Activated B cell treated with CpG ODN at 0.5 μM for 24 hours (primary cell): ENCODE results near the gene AKIP1. TPM values are rescaled to one million over a fixed set of nuclear protein-coding genes. Genes with fewer than 3 reads are reported as not detected.

ENCODE experiments used
- ATAC-seq: fragments of 200-7000 bp; cut with Tn5 transposase; one replicate; pipeline ENCODE4 v1.10.0; 2021; ENCODE audit warnings: low read depth, mild to moderate bottlenecking, moderate library complexity
- CTCF ChIA-PET: fragments of 350-600 bp; sonication (Branson Sonifier 250); formaldehyde crosslinking; loops from one replicate; lab custom pipeline; 2021; ENCODE audit warnings: antibody characterized with exemption; lab: Charles Lee
- POLR2A ChIA-PET: fragments of 350-600 bp; sonication (Branson Sonifier 250); formaldehyde crosslinking; loops from one replicate; lab custom pipeline; 2021; ENCODE audit warnings: antibody characterized with exemption; lab: Charles Lee
- DNase-seq: peaks from one replicate; pipeline ENCODE4 v3.0.0; 2022
- H3K27ac Mint-ChIP-seq: one replicate; pipeline ENCODE4 v1.8.0; 2020; ENCODE audit warnings: mixed read lengths
- H3K27me3 Mint-ChIP-seq: one replicate; pipeline ENCODE4 v1.8.0; 2021; ENCODE audit warnings: mixed read lengths
- H3K36me3 Mint-ChIP-seq: one replicate; pipeline ENCODE4 v1.8.0; 2021; ENCODE audit warnings: low read depth, mixed read lengths
- H3K4me1 Mint-ChIP-seq: one replicate; pipeline ENCODE4 v1.8.0; 2021; ENCODE audit warnings: mixed read lengths
- H3K4me3 Mint-ChIP-seq: one replicate; pipeline ENCODE4 v1.8.0; 2020; ENCODE audit warnings: mild to moderate bottlenecking, mixed read lengths
- H3K9me3 Mint-ChIP-seq: one replicate; pipeline ENCODE4 v1.8.0; 2020; ENCODE audit warnings: mixed read lengths
- CTCF ChIP-seq: fragments of 200-600 bp; IDR thresholded peaks from one replicate; pipeline ENCODE4 v1.8.0; 2022; ENCODE audit warnings: antibody characterized with exemption, mild to moderate bottlenecking
- intact Hi-C: fragments of 100-400 bp; cut with micrococcal nuclease; formaldehyde crosslinking; loops from one replicate; pipeline ENCODE4 v1.15.1; 2024
- total RNA-seq: library from RNA; stranded (reverse); gene quantifications from 2 replicates; pipeline ENCODE4 v1.2.3, GENCODE V29; 2022

The AKIP1 gene
- total RNA-seq, 1 donor from 2014 or later, result 7.1 TPM

GRCh38 chr11:8937659-8938058 lies 26.7 kb downstream of the AKIP1 start:
- no peak for TF ChIP-seq CTCF
- DNase-seq, result no peak
- CTCF ChIA-PET, result no interaction called here
- Mint-ChIP-seq H3K4me3 (no peak overlapping the region), H3K36me3 (no peaks in the 10 kb centered on the region), H3K27ac (no peak overlapping the region), H3K27me3 (peaks cover 12% of the 10 kb centered on the region), H3K4me1 (peaks cover 4% of the 10 kb centered on the region), H3K9me3 (no peaks in the 10 kb centered on the region)
- ATAC-seq, result no peak
- intact Hi-C loops, result no loop called here
- POLR2A ChIA-PET, result no interaction called here

GRCh38 chr11:8941341-8942103 lies 30.5 kb downstream of the AKIP1 start:
- Mint-ChIP-seq H3K27ac (no peak overlapping the region), H3K4me3 (no peak overlapping the region), H3K4me1 (peaks cover 4% of the 10 kb centered on the region), H3K36me3 (peaks cover 2% of the 10 kb centered on the region), H3K9me3 (no peaks in the 10 kb centered on the region), H3K27me3 (peaks cover 12% of the 10 kb centered on the region)
- CTCF ChIA-PET, result no interaction called here
- DNase-seq (no peak), ATAC-seq (no peak)
- intact Hi-C loops, result no loop called here
- POLR2A ChIA-PET, result no interaction called here
- TF ChIP-seq CTCF, result no peak

GRCh38 chr11:8942518-8943066 lies 31.6 kb downstream of the AKIP1 start, which contains the start of gene ASCL3:
Gene ASCL3 (minus strand): TSS chr11:8943016. CDS start chr11:8938161, 4,855 bp downstream.
- Mint-ChIP-seq H3K27ac (no peak within 1 kb of the TSS), H3K9me3 (no peaks in the 10 kb centered on the region), H3K4me1 (no peaks in the 10 kb centered on the region), H3K36me3 (peaks cover 10% of the 10 kb centered on the region), H3K4me3 (no peak within 1 kb of the TSS), H3K27me3 (peaks cover 12% of the 10 kb centered on the region)
- DNase-seq (no peak), ATAC-seq (no peak)
- no peak for TF ChIP-seq CTCF
- ChIA-PET POLR2A (no interaction called here), CTCF (no interaction called here)
- intact Hi-C loops, result no loop called here

GRCh38 chr11:8947230-8947943 lies 36.4 kb downstream of the AKIP1 start:
- CTCF ChIA-PET, result no interaction called here
- intact Hi-C loops, result no loop called here
- POLR2A ChIA-PET, result no interaction called here
- Mint-ChIP-seq H3K4me1 (no peaks in the 10 kb centered on the region), H3K9me3 (no peaks in the 10 kb centered on the region), H3K27ac (no peak overlapping the region), H3K36me3 (peaks cover 51% of the 10 kb centered on the region), H3K4me3 (no peak overlapping the region), H3K27me3 (no peaks in the 10 kb centered on the region)
- ATAC-seq (no peak), DNase-seq (no peak)
- TF ChIP-seq CTCF, result no peak

GRCh38 chr11:8948886-8949285 lies 37.9 kb downstream of the AKIP1 start:
- no peak for TF ChIP-seq CTCF
- Mint-ChIP-seq H3K36me3 (peaks cover 66% of the 10 kb centered on the region), H3K27ac (no peak overlapping the region), H3K27me3 (no peaks in the 10 kb centered on the region), H3K4me3 (no peak overlapping the region), H3K4me1 (no peaks in the 10 kb centered on the region), H3K9me3 (no peaks in the 10 kb centered on the region)
- CTCF ChIA-PET, result no interaction called here
- POLR2A ChIA-PET, result interaction anchor here (1.0 kb wide), 1 partner anchor 260 kb away, joined by 3 read pairs; no protein-coding TSS in a partner anchor
- DNase-seq, result no peak
- intact Hi-C loops, result no loop called here
- ATAC-seq, result no peak
